ENCODE measurements around the gene ZNF366.

The ZNF366 gene

GRCh38 chr5:72478684-72479083, 28.5 kb downstream of the ZNF366 start:
- TF ChIP-seq CTCF (IDR thresholded peaks at IDR 0.05) = no peak

DNA sequence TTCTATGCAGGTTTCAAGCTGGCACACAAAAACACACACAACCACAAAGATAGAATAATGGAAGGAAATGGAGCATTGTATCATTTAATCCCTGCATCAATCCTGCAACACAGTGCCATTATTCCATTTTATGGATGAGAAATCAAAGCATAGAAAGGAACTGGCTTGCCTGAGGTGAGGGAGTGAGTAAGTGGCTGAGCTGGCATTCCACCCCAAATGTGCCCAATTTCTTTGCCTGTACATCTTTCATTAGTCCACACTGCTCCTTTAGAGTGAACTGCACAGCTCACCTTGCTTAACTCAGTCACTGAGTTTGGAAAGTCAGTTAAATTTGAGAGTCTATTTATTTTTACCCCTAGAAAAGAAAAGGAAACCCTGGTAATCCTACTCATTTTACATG, 28.9 kb downstream of the ZNF366 start:
- no peak for TF ChIP-seq CTCF (IDR thresholded peaks at IDR 0.05)

DNA sequence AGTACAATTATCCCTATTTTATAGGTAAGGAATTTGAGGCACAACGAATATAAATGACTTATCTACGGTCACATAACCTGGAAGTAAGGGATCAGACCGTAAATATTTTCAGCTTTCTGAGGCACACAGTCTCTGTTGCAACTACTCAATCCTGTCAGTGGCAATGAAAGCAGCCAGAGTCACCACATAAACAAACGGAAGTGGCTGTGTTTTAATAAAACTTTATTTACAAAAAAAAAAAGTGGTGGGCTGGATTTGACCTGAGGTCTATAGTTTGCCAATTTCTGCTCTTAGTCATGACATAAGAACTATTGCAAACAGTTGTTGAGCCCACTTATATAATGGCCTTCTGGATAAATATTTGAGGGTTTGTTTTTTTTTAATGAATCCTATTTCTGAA, 29.6 kb downstream of the ZNF366 start:
- no peak for TF ChIP-seq CTCF (IDR thresholded peaks at IDR 0.05)

DNA sequence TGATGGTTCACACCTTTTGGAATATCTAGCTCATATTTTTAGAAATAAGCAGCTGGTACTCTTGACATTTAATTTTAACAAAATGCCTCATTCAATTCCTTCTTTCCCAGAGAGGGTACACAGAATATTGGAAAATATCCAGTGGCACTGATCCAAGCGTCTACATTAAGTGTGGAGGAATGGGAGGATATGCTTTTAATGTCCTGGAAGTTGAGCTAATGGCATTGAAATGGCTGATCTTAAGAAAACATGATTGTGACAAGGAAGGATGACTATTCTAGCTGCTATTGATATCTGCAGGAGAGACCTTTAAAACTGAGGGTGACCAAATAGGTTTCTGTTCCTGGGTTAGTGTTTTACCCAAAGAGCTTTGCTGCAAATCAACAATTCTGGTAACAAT, 30.0 kb downstream of the ZNF366 start:
- no peak for TF ChIP-seq CTCF (IDR thresholded peaks at IDR 0.05)

DNA sequence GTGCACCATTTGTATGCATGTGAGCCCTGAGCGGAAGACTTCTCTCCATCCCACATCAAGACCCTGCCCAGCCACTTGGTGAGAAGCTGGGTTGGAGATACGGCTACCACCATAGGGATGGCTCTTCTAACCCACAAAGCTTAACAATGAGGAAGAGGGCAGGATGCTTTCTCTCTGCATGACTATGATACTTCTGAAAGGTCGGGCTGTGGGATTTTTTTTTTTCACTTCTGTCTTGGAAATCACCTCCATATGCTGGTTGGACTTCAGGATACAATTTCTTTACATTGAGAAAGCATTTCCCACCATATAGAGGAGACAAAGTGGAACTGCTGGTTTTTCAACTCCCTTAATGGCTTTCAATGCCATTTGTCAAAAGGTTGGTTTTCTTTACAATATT, 30.5 kb downstream of the ZNF366 start:
- TF ChIP-seq CTCF (IDR thresholded peaks at IDR 0.05) = no peak

GRCh38 chr5:72476275-72476674, 30.9 kb downstream of the ZNF366 start:
- TF ChIP-seq CTCF (IDR thresholded peaks at IDR 0.05) = no peak

GRCh38 chr5:72474516-72474915, 32.7 kb downstream of the ZNF366 start:
- no peak for TF ChIP-seq CTCF (IDR thresholded peaks at IDR 0.05)

DNA sequence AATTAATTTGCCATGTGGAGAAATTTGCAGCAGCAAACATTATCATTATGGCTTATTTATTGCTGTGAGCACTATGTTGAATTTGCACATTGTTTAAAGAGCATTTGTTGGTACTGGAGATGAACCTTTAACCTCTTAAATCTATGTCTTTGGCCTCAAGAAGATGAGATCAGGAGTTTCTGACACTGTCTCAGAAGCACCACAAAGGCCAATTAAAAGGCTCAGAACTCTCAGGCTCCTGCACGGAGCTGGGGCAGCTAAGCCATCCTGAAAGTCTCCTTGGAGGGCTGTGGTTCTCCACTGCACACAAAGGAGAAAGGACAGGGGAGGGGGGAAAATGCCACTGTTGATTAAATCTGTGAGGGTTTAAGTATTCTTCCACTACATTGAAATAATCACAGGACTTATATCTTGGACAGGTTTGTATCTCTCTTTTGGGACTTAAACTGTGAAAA, 33.1 kb downstream of the ZNF366 start:
- TF ChIP-seq CTCF (IDR thresholded peaks at IDR 0.05) = no peak
